Osteocyte (in vitro differentiated cells): Measurements from ENCODE around the gene PDZRN3. TPM values are rescaled to one million over a fixed set of nuclear protein-coding genes. Genes with fewer than 3 reads are reported as not detected.
A peak's percentile ranks its signal among the peaks of the same experiment; 100 is the strongest.

Experiments
- DNase-seq: peaks from one replicate; pipeline ENCODE4 v3.0.0; 2021; ENCODE audit warnings: mixed read lengths; ENCODE audit not compliant: unreplicated experiment; ENCODE audit errors: extremely low spot score
- H3K27ac Mint-ChIP-seq: one replicate; pipeline ENCODE4 v1.8.0; 2021; ENCODE audit warnings: mild to moderate bottlenecking, mixed read lengths; ENCODE audit not compliant: unreplicated experiment
- H3K27me3 Mint-ChIP-seq: one replicate; pipeline ENCODE4 v1.8.0; 2021; ENCODE audit warnings: mixed read lengths; ENCODE audit not compliant: unreplicated experiment
- H3K36me3 Mint-ChIP-seq: one replicate; pipeline ENCODE4 v1.8.0; 2021; ENCODE audit warnings: mixed read lengths; ENCODE audit not compliant: unreplicated experiment
- H3K4me1 Mint-ChIP-seq: one replicate; pipeline ENCODE4 v1.8.0; 2021; ENCODE audit warnings: mixed read lengths; ENCODE audit not compliant: unreplicated experiment
- H3K4me3 Mint-ChIP-seq: one replicate; pipeline ENCODE4 v1.8.0; 2021; ENCODE audit warnings: mild to moderate bottlenecking, moderate library complexity, mixed read lengths; ENCODE audit not compliant: unreplicated experiment
- H3K9me3 Mint-ChIP-seq: one replicate; pipeline ENCODE4 v1.8.0; 2021; ENCODE audit warnings: mixed read lengths; ENCODE audit not compliant: unreplicated experiment
- CTCF ChIP-seq: fragments of 200-600 bp; sonication (generic); IDR thresholded peaks from 2 replicates; pipeline ENCODE4 v1.5.0; 2021; ENCODE audit warnings: antibody characterized with exemption, mild to moderate bottlenecking, moderate library complexity
- total RNA-seq: library from RNA; stranded (reverse); gene quantifications from 2 replicates; pipeline ENCODE4 v1.2.1, GENCODE V29; 2021

The PDZRN3 gene
- total RNA-seq, 1 donor from 2014 or later, result 34.1 TPM

GRCh38 chr3:73502609-73503583 lies 121.8 kb downstream of the PDZRN3 start:
- Mint-ChIP-seq H3K9me3 (no peaks in the 10 kb centered on the region), H3K4me3 (peak overlapping the region; percentile 19), H3K27me3 (no peaks in the 10 kb centered on the region), H3K4me1 (peaks cover 23% of the 10 kb centered on the region), H3K36me3 (peaks cover 7% of the 10 kb centered on the region), H3K27ac (peak overlapping the region; percentile 50)
- peak; percentile 93 for TF ChIP-seq CTCF
- DNase-seq, result no peak

GRCh38 chr3:73500321-73500720 lies 124.4 kb downstream of the PDZRN3 start:
- Mint-ChIP-seq H3K27me3 (no peaks in the 10 kb centered on the region), H3K27ac (no peak overlapping the region), H3K36me3 (peaks cover 4% of the 10 kb centered on the region), H3K4me1 (peaks cover 23% of the 10 kb centered on the region), H3K9me3 (no peaks in the 10 kb centered on the region), H3K4me3 (no peak overlapping the region)
- TF ChIP-seq CTCF, result no peak
- no peak for DNase-seq

GRCh38 chr3:73499787-73500186 lies 125.0 kb downstream of the PDZRN3 start:
- Mint-ChIP-seq H3K9me3 (no peaks in the 10 kb centered on the region), H3K36me3 (peaks cover 4% of the 10 kb centered on the region), H3K4me3 (no peak overlapping the region), H3K4me1 (peaks cover 24% of the 10 kb centered on the region), H3K27me3 (no peaks in the 10 kb centered on the region), H3K27ac (no peak overlapping the region)
- TF ChIP-seq CTCF, result no peak
- DNase-seq, result no peak

- DNase-seq, result no peak
- Mint-ChIP-seq H3K27ac (no peak overlapping the region), H3K27me3 (no peaks in the 10 kb centered on the region), H3K4me3 (no peak overlapping the region), H3K36me3 (peaks cover 4% of the 10 kb centered on the region), H3K9me3 (no peaks in the 10 kb centered on the region), H3K4me1 (peaks cover 27% of the 10 kb centered on the region)
- no peak for TF ChIP-seq CTCF
These were observed 125.7 kb downstream of the PDZRN3 start for GRCh38 chr3:73498764-73499622.
